GM12878 (cell line): ENCODE results near the gene THBS3. TPM values are rescaled to one million over a fixed set of nuclear protein-coding genes. Genes with fewer than 3 reads are reported as not detected.

Experiments used
- ATAC-seq: fragments of 200-7000 bp; cut with Tn5 transposase; 3 replicates; pipeline ENCODE4 v1.9.1; 2020; ENCODE audit warnings: mild to moderate bottlenecking, moderate library complexity
- BruUV-seq: library from RNA; stranded (reverse); fragments of 400-500 nt; replicated peaks from 2 replicates; lab custom pipeline; 2021; lab: Mats Ljungman, UMichigan
- CTCF ChIA-PET: fragments of 300-600 bp; sonication (Branson Sonifier 250); formaldehyde crosslinking; extraction: SDS; loops from one replicate; lab custom pipeline; 2021; ENCODE audit warnings: inconsistent platforms; lab: Yijun Ruan, JAX
- POLR2A ChIA-PET: fragments of 350-600 bp; formaldehyde crosslinking; extraction: SDS; loops from one replicate; lab custom pipeline; 2021; ENCODE audit warnings: inconsistent platforms; lab: Charles Lee
- RAD21 ChIA-PET: fragments of 300-600 bp; sonication (Branson Sonifier 250); formaldehyde crosslinking; loops from one replicate; lab custom pipeline; 2023; ENCODE audit warnings: antibody characterized with exemption; ENCODE audit not compliant: unreplicated experiment; lab: Charles Lee
- SMC1A ChIA-PET: fragments of 300-600 bp; sonication (Branson Sonifier 250); formaldehyde crosslinking; loops from one replicate; lab custom pipeline; 2023; ENCODE audit not compliant: unreplicated experiment, uncharacterized antibody; lab: Charles Lee
- DNase-seq: peaks from one replicate; pipeline ENCODE4 v3.0.0-alpha.2; 2011; ENCODE audit warnings: low read depth, low spot score
- FAIRE-seq: peaks from 3 replicates; lab custom pipeline; 2011; peaks lifted over from hg19 to GRCh38; lab: Jason Lieb, UNC
- H2AFZ ChIP-seq: 2 replicates; pipeline ENCODE4 v1.6.0; 2011; ENCODE audit warnings: low read depth, low read length, control low read depth; ENCODE audit not compliant: control insufficient read depth
- H3K27ac ChIP-seq: 2 replicates; pipeline ENCODE4 v1.5.1; 2011; ENCODE audit warnings: control low read depth; ENCODE audit not compliant: control insufficient read depth, insufficient read depth
- H3K27me3 ChIP-seq, 2 experiments: replicated peaks in 1 of 2; 2 replicates each; pipeline versions ENCODE4 v1.6.0 to v1.6.1; 2011; ENCODE audit warnings: low read length in 1 of 2; ENCODE audit not compliant: control insufficient read depth in 2 of 2, insufficient read depth in 2 of 2
- H3K36me3 ChIP-seq, 2 experiments: 2 replicates each; pipeline ENCODE4 v1.5.1; 2011; ENCODE audit warnings: low read length in 1 of 2; ENCODE audit not compliant: control insufficient read depth in 2 of 2, insufficient read depth in 2 of 2
- H3K4me1 ChIP-seq: 2 replicates; pipeline ENCODE4 v1.6.1; 2011; ENCODE audit warnings: mild to moderate bottlenecking, low read length, moderate library complexity, mixed read lengths; ENCODE audit not compliant: control insufficient read depth, insufficient read depth
- H3K4me2 ChIP-seq: 2 replicates; pipeline ENCODE4 v1.6.0; 2011; ENCODE audit warnings: control low read depth; ENCODE audit not compliant: control insufficient read depth, insufficient read depth
- H3K4me3 ChIP-seq: fragments of 200-600 bp; sonication (generic); 2 replicates; pipeline ENCODE4 v1.5.1; 2016
- H3K79me2 ChIP-seq: 2 replicates; pipeline ENCODE4 v1.6.0; 2011; ENCODE audit warnings: low read length; ENCODE audit not compliant: control insufficient read depth, insufficient read depth
- H3K9ac ChIP-seq: 2 replicates; pipeline ENCODE4 v1.8.0; 2011; ENCODE audit warnings: low read length, control low read depth, mixed read lengths; ENCODE audit not compliant: control insufficient read depth, insufficient read depth
- H3K9me3 ChIP-seq: replicated peaks from 3 replicates; pipeline ENCODE4 v1.5.1; 2011; ENCODE audit warnings: mild to moderate bottlenecking, low read length; ENCODE audit not compliant: control insufficient read depth, insufficient read depth
- H4K20me1 ChIP-seq: 2 replicates; pipeline ENCODE4 v1.6.0; 2011; ENCODE audit not compliant: control insufficient read depth, insufficient read depth
- CBFB ChIP-seq: IDR thresholded peaks from 2 replicates; pipeline ENCODE4 v1.6.1; 2016; ENCODE audit warnings: antibody characterized with exemption, low read depth
- CEBPB ChIP-seq, 2 experiments: fragments of 150-350 bp in 1 of 2; IDR thresholded peaks; 2 replicates each; pipeline ENCODE4 v1.6.1; 2012 to 2014; ENCODE audit warnings: low read depth in 2 of 2, low read length in 2 of 2, borderline replicate concordance in 1 of 2, inconsistent platforms in 1 of 2
- DPF2 ChIP-seq: fragments of 450-650 bp; IDR thresholded peaks from 2 replicates; pipeline ENCODE4 v1.6.1; 2017; ENCODE audit warnings: mild to moderate bottlenecking
- ELK1 ChIP-seq: IDR thresholded peaks from 2 replicates; pipeline ENCODE4 v1.6.1; 2012; ENCODE audit warnings: low read depth, low read length, improper control_type of control experiment
- GABPA ChIP-seq: IDR thresholded peaks from 2 replicates; pipeline ENCODE4 v1.6.1; 2014; ENCODE audit warnings: antibody characterized with exemption, low read depth, mild to moderate bottlenecking, inconsistent platforms
- HDGF ChIP-seq: fragments of 450-650 bp; IDR thresholded peaks from 2 replicates; pipeline ENCODE4 v1.6.1; 2016; ENCODE audit warnings: antibody characterized with exemption
- IKZF2 ChIP-seq, 2 experiments: fragments of 450-650 bp; IDR thresholded peaks; 2 replicates each; pipeline ENCODE4 v1.6.1; 2017; ENCODE audit warnings: mild to moderate bottlenecking in 2 of 2, moderate library complexity in 2 of 2
- JUND ChIP-seq: IDR thresholded peaks from 2 replicates; pipeline ENCODE4 v1.6.1; 2012; ENCODE audit warnings: low read depth, mild to moderate bottlenecking, low read length, improper control_type of control experiment, moderate library complexity
- KDM1A ChIP-seq: fragments of 200-600 bp; sonication (generic); IDR thresholded peaks from 2 replicates; pipeline ENCODE4 v1.6.1; 2016; ENCODE audit warnings: borderline replicate concordance
- MXI1 ChIP-seq: fragments of 150-350 bp; IDR thresholded peaks from 2 replicates; pipeline ENCODE4 v1.6.1; 2011; ENCODE audit warnings: low read depth, mild to moderate bottlenecking, inconsistent platforms, low read length, improper control_type of control experiment
- NR2C2 ChIP-seq: IDR thresholded peaks from 2 replicates; pipeline ENCODE4 v1.6.1; 2011; ENCODE audit warnings: borderline replicate concordance, low read depth; ENCODE audit not compliant: control insufficient read depth, insufficient read length
- PKNOX1 ChIP-seq: fragments of 450-650 bp; IDR thresholded peaks from 2 replicates; pipeline ENCODE4 v1.6.1; 2016; ENCODE audit warnings: mild to moderate bottlenecking
- PRDM15 ChIP-seq: fragments of 450-650 bp; formaldehyde crosslinking; IDR thresholded peaks from 2 replicates; pipeline ENCODE4 v1.4.0; 2020; ENCODE audit warnings: mild to moderate bottlenecking, moderate library complexity
- SMAD5 ChIP-seq: IDR thresholded peaks from 2 replicates; pipeline ENCODE4 v1.6.1; 2016; ENCODE audit warnings: antibody characterized with exemption, low read depth
- SREBF2 ChIP-seq: IDR thresholded peaks from 2 replicates; pipeline ENCODE4 v1.6.1; 2012; ENCODE audit warnings: mild to moderate bottlenecking, low read length
- YY1 ChIP-seq: IDR thresholded peaks from 2 replicates; pipeline ENCODE4 v1.6.1; 2011; ENCODE audit warnings: low read depth, mild to moderate bottlenecking, low read length
- ZNF274 ChIP-seq: IDR thresholded peaks from one replicate; pipeline ENCODE4 v1.8.0; 2011; ENCODE audit not compliant: insufficient read length, insufficient read depth
- WGBS: methylation state at CpG from one replicate; pipeline ENCODE4 v1.1.6; 2016; ENCODE audit warnings: low lambda C conversion rate; ENCODE audit not compliant: insufficient replicate concordance, insufficient coverage; ENCODE audit errors: missing lambda C conversion rate; 5-methylcytosine and 5-hydroxymethylcytosine counted together
- in situ Hi-C: fragments of 300-500 bp; cut with MboI; formaldehyde crosslinking; loops from 9 replicates; pipeline ENCODE4 v1.14.3; 2018; ENCODE audit warnings: mixed read lengths
- intact Hi-C: fragments of 100-400 bp; cut with micrococcal nuclease; formaldehyde crosslinking; loops from one replicate; pipeline ENCODE4 v1.14.2; 2022; ENCODE audit not compliant: unreplicated experiment
- polyA plus RNA-seq, 11 experiments: library from polyadenylated mRNA; depleted of rRNA in 4 of 11; unstranded in 6 of 11; stranded (reverse) in 5 of 11; fragments of >200 nt; fragmentation: Nextera tagmentation in 4 of 11; fragmentation: Illumina TruSeq in 1 of 11; extraction: Ambion mirVana in 4 of 11; extraction: Trizol in 1 of 11; gene quantifications; 1 replicate in 1 of 11; 2 replicates in 10 of 11; pipeline versions ENCODE4 v1.2.1 to v1.2.3, GENCODE V29; 2011 to 2016; ENCODE audit warnings: inconsistent platforms in 2 of 11, missing spikeins in 2 of 11, low read depth in 1 of 11
- total RNA-seq, 4 experiments: library from RNA; depleted of rRNA in 3 of 4; stranded (reverse); fragments of >200 nt in 3 of 4; fragmentation: Illumina TruSeq in 1 of 4; extraction: Trizol in 1 of 4; gene quantifications; 2 replicates each; pipeline versions ENCODE4 v1.2.1 to v1.2.3, GENCODE V29; 2013 to 2021

The THBS3 gene
- total and polyA plus RNA-seq, 10 of the 15 experiments (the other 5 are each of a cell fraction or from before 2014, with no cell fraction given) = 0.66 to 3.6 (median 2.0) TPM

GRCh38 chr1:155177918-155178281 is 29.8 kb downstream of the THBS3 start (continued):
- no peak for TF ChIP-seq HDGF
- no peak for TF ChIP-seq CBFB
- TF ChIP-seq ZNF274 = no peak
- TF ChIP-seq CEBPB (IDR thresholded peaks at IDR 0.05; ENCODE audit: borderline replicate concordance in 1 of 2, low read depth in 2 of 2, low read length in 2 of 2) = no peak
- TF ChIP-seq KDM1A = no peak
- no peak for TF ChIP-seq IKZF2 (IDR thresholded peaks at IDR 0.05)

GRCh38 chr1:155177192-155177917 is 30.3 kb downstream of the THBS3 start:
- no peaks in the 10 kb centered on the region for H3K27me3 ChIP-seq
- ChIA-PET CTCF (interaction anchor here (0.6 to 9.7 kb wide), 17 partner anchors 8 to 556 kb away, joined by 3 to 244 read pairs (median 4); partner anchors contain the start of genes SLC50A1 and THBS3), POLR2A (interaction anchor here (0.6 to 7.4 kb wide), 6 partner anchors 8 to 48 kb away, joined by 3 to 77 read pairs (median 4); no protein-coding TSS in a partner anchor), RAD21 (interaction anchor here (1.0 to 4.8 kb wide), 7 partner anchors 17 to 161 kb away, joined by 3 to 77 read pairs (median 6); no protein-coding TSS in a partner anchor), SMC1A (interaction anchor here (0.5 to 2.0 kb wide), 9 partner anchors 8 to 87 kb away, joined by 3 to 29 read pairs (median 5); partner anchors contain the start of genes MTX1 and THBS3)
- BruUV-seq = no TSS peak
- peaks cover 7% of the 10 kb centered on the region for H3K79me2 ChIP-seq
- FAIRE-seq (peak; percentile 57), ATAC-seq (no peak), DNase-seq (no peak)
- peaks cover 20% of the 10 kb centered on the region for H3K4me1 ChIP-seq
- H3K27ac ChIP-seq = no peak overlapping the region
- H3K4me3 ChIP-seq = no peak overlapping the region
- H3K36me3 ChIP-seq = no peaks in the 10 kb centered on the region
- no peak overlapping the region for H3K9ac ChIP-seq
- H4K20me1 ChIP-seq = no peaks in the 10 kb centered on the region
- H3K4me2 ChIP-seq = no peak overlapping the region
- intact Hi-C loops (no loop called here), in situ Hi-C loops (no loop called here)
- WGBS = 45% methylated on average over 11 of the region's 11 CpGs
- H2AFZ ChIP-seq = no peak overlapping the region
- H3K9me3 ChIP-seq = no peaks in the 10 kb centered on the region
- no peak for TF ChIP-seq ZNF274
- no peak for TF ChIP-seq MXI1
- TF ChIP-seq ELK1 = no peak
- TF ChIP-seq PRDM15 (CRISPR knock-in tag) = no peak
- TF ChIP-seq DPF2 = no peak
- TF ChIP-seq JUND = no peak
- no peak for TF ChIP-seq NR2C2
- TF ChIP-seq GABPA = no peak
- no peak for TF ChIP-seq SMAD5
- no peak for TF ChIP-seq PKNOX1
- TF ChIP-seq SREBF2 = no peak
- no peak for TF ChIP-seq YY1
